Psoas muscle (tissue), 8 donors: Measurements from ENCODE around the gene INTS2. TPM values are rescaled to one million over a fixed set of nuclear protein-coding genes. Genes with fewer than 3 reads are reported as not detected.

Source experiments
- ATAC-seq, 4 donors: fragments of 200-7000 bp; cut with Tn5 transposase; one replicate each; pipeline ENCODE4 v1.9.1; 2020; ENCODE audit warnings: moderate library complexity in 3 of 4, mild to moderate bottlenecking in 2 of 4
- DNase-seq, 2 donors: peaks; one replicate each; pipeline ENCODE4 v3.0.0-alpha.2; 2020
- H3K27ac ChIP-seq: fragments of 200-600 bp; one replicate; pipeline ENCODE4 v1.8.0; 2022
- H3K27me3 ChIP-seq, 3 donors: fragments of 200-600 bp in 1 of 3; one replicate each; pipeline versions ENCODE4 v1.6.1 to v1.8.0; 2013 to 2022; ENCODE audit warnings: low read length in 2 of 3, mild to moderate bottlenecking in 2 of 3, moderate library complexity in 1 of 3; ENCODE audit not compliant: insufficient read depth in 3 of 3
- H3K36me3 ChIP-seq, 2 donors: fragments of 200-600 bp in 1 of 2; one replicate each; pipeline versions ENCODE4 v1.6.1 to v1.8.0; 2013 to 2022; ENCODE audit warnings: low read depth in 1 of 2, mild to moderate bottlenecking in 1 of 2, moderate library complexity in 1 of 2; ENCODE audit not compliant: insufficient read depth in 1 of 2
- H3K4me1 ChIP-seq: fragments of 200-600 bp; one replicate; pipeline ENCODE4 v1.8.0; 2022
- H3K4me3 ChIP-seq: fragments of 200-600 bp; one replicate; pipeline ENCODE4 v1.8.0; 2022; ENCODE audit warnings: mild to moderate bottlenecking
- H3K9me3 ChIP-seq: fragments of 200-600 bp; one replicate; pipeline ENCODE4 v1.8.0; 2022
- WGBS, 3 donors: extraction: QIAGEN DNeasy Blood & Tissue Kit; methylation state at CpG; one replicate each; pipeline versions ENCODE4 v1.1.6 to v1.1.7; 2013; 5-methylcytosine and 5-hydroxymethylcytosine counted together
- intact Hi-C, 2 donors: fragments of 100-400 bp; cut with DNase I; formaldehyde crosslinking; loops; one replicate each; pipeline versions ENCODE4 v1.11.0 to v1.14.2; 2022
- polyA plus RNA-seq, 3 donors: library from polyadenylated mRNA; stranded (reverse); fragments of 200-250 nt; gene quantifications; one replicate each; pipeline ENCODE4 v1.2.3, GENCODE V29; 2013
- total RNA-seq, 4 donors: library from RNA; stranded (reverse); fragmentation: NEBNext Ultra II Directional in 2 of 4; extraction: Animal tissue kit (Norgen Biotek cat#: 25700) in 2 of 4; gene quantifications; one replicate each; pipeline versions ENCODE4 v1.2.1 to v1.2.4, GENCODE V29; 2021 to 2023
- TF ChIP-seq, protein P1 (sequence below): fragments of 200-600 bp; IDR thresholded peaks from one replicate; pipeline ENCODE4 v1.8.0; 2022; ENCODE audit warnings: antibody characterized with exemption
- donor health status: healthy with polysubstance abuse.
- donor health status: DM: no; HTN: no; CAD: no; lungs with moderate emphysema.
- donor health status: Bipolar disorder and iron deficiency.
- donor health status: healthy.
- donor health status: DM: yes; HTN: yes; CAD: no.
- donor health status: DM: no; HTN: no; CAD: no.
- donor health status: DM: no; HTN: no; CAD: no.
- donor health status: DM: yes; HTN: yes; CAD: no.

INTS2 gene
- total and polyA plus RNA-seq, 7 donors: 1.3 to 8.0 (median 6.6) TPM

- Histone ChIP-seq H3K36me3 (peaks cover 0 to 68% of the 10 kb centered on the region in 2 donors), H3K9me3 (no peaks in the 10 kb centered on the region), H3K4me3 (no peak overlapping the region), H3K27ac (no peak overlapping the region), H3K27me3 (no peaks in the 10 kb centered on the region), H3K4me1 (peaks cover 4% of the 10 kb centered on the region)
- intact Hi-C loops: no loop called here
- 93 to 98% (median 96%) methylated on average over 2 of the region's 2 CpGs for WGBS, 3 donors
- TF ChIP-seq, protein P1, sequence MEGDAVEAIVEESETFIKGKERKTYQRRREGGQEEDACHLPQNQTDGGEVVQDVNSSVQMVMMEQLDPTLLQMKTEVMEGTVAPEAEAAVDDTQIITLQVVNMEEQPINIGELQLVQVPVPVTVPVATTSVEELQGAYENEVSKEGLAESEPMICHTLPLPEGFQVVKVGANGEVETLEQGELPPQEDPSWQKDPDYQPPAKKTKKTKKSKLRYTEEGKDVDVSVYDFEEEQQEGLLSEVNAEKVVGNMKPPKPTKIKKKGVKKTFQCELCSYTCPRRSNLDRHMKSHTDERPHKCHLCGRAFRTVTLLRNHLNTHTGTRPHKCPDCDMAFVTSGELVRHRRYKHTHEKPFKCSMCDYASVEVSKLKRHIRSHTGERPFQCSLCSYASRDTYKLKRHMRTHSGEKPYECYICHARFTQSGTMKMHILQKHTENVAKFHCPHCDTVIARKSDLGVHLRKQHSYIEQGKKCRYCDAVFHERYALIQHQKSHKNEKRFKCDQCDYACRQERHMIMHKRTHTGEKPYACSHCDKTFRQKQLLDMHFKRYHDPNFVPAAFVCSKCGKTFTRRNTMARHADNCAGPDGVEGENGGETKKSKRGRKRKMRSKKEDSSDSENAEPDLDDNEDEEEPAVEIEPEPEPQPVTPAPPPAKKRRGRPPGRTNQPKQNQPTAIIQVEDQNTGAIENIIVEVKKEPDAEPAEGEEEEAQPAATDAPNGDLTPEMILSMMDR: no peak
- ATAC-seq (no peak), DNase-seq (no peak)
These were observed 59.7 kb downstream of the INTS2 start for GRCh38 chr17:61868074-61868473.

DNA sequence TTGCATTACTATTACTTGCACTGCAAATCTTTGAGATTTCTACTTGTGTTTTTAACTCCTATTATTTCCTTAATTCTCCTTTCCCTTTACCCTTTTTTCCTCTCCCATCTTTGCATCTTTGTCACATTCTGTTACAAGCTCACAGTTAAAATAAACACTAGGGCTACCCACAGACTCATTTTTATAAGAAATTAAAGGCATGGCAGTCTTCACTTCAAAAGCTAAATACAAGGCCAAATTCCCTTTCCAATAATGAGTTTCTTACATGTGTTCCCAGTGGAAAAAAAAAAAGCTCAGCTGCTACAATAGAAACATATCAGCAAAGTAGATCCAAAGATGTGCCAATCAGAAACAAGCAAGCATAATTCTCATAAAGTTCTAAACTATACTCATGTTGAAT is 60.7 kb downstream of the INTS2 start:
- Histone ChIP-seq H3K4me1 (peaks cover 9% of the 10 kb centered on the region), H3K27ac (no peak overlapping the region), H3K9me3 (no peaks in the 10 kb centered on the region), H3K27me3 (no peaks in the 10 kb centered on the region), H3K36me3 (peaks cover 0 to 60% of the 10 kb centered on the region in 2 donors), H3K4me3 (no peak overlapping the region)
- DNase-seq (no peak), ATAC-seq (no peak)
- TF ChIP-seq, protein P1: no peak
- intact Hi-C loops: no loop called here

- peak; percentile 45 to 75 (median 56) for ATAC-seq
- H3K4me1 ChIP-seq: peaks cover 9% of the 10 kb centered on the region
- H3K27me3 ChIP-seq: no peaks in the 10 kb centered on the region
- intact Hi-C loops: no loop called here
- DNase-seq: no peak
- no peaks in the 10 kb centered on the region for H3K9me3 ChIP-seq
- WGBS, 3 donors: 1 to 2% (median 2%) methylated on average over 8 of the region's 8 CpGs
- H3K36me3 ChIP-seq: peaks cover 0 to 28% of the 10 kb centered on the region in 2 donors
- H3K4me3 ChIP-seq: peak overlapping the region; percentile 82
- TF ChIP-seq, protein P1: no peak
- H3K27ac ChIP-seq: peak overlapping the region; percentile 70
These were observed 64.0 kb downstream of the INTS2 start for GRCh38 chr17:61863801-61864126.

- no peaks in the 10 kb centered on the region for H3K27me3 ChIP-seq
- H3K9me3 ChIP-seq: no peaks in the 10 kb centered on the region
- H3K27ac ChIP-seq: peak within 1 kb of the TSS; percentile 70
- DNase-seq (peak; percentile 90 to 93), ATAC-seq (peak; percentile 98 to 100 (median 100))
- intact Hi-C loops: no loop called here
- H3K4me3 ChIP-seq: peak within 1 kb of the TSS; percentile 82
- 0 to 1% (median 1%) methylated on average over 43 of the region's 43 CpGs for WGBS, 3 donors
- TF ChIP-seq, protein P1: no peak
- peaks cover 9% of the 10 kb centered on the region for H3K4me1 ChIP-seq
- H3K36me3 ChIP-seq: peaks cover 0 to 22% of the 10 kb centered on the region in 2 donors
These were observed 64.6 kb downstream of the INTS2 start, which contains the start of gene BRIP1 for GRCh38 chr17:61862975-61863800. BRIP1 (minus strand) TSS chr17:61863528; CDS start chr17:61861539, 1,989 bp downstream.
